Keratinocyte (primary cell): ENCODE data around the gene TLL2. TPM values are rescaled to one million over a fixed set of nuclear protein-coding genes. Genes with fewer than 3 reads are reported as not detected.

Experiments used
- DNase-seq: peaks from one replicate; pipeline ENCODE4 v3.0.0-alpha.2; 2011; ENCODE audit warnings: low read depth, missing footprints, low spot score
- FAIRE-seq: peaks from 2 replicates; lab custom pipeline; 2011; peaks lifted over from hg19 to GRCh38; lab: Jason Lieb, UNC
- H2AFZ ChIP-seq: 2 replicates; pipeline ENCODE4 v1.6.0; 2012; ENCODE audit warnings: low read length, control low read depth, inconsistent platforms; ENCODE audit not compliant: control insufficient read depth
- H3K27ac ChIP-seq: 2 replicates; pipeline ENCODE4 v1.5.1; 2011; ENCODE audit warnings: low read length; ENCODE audit not compliant: control insufficient read depth, insufficient read depth
- H3K27me3 ChIP-seq: 3 replicates; pipeline ENCODE4 v1.6.0; 2011; ENCODE audit warnings: low read length; ENCODE audit not compliant: control insufficient read depth, insufficient read depth; ENCODE audit errors: extremely low read depth
- H3K36me3 ChIP-seq, 2 experiments: 2 replicates in 1 of 2; 3 replicates in 1 of 2; pipeline ENCODE4 v1.5.1; 2011; ENCODE audit warnings: low read length in 2 of 2, mild to moderate bottlenecking in 1 of 2; ENCODE audit not compliant: control insufficient read depth in 2 of 2, insufficient read depth in 2 of 2; ENCODE audit errors: extremely low read depth in 1 of 2
- H3K4me1 ChIP-seq: 3 replicates; pipeline ENCODE4 v1.5.1; 2011; ENCODE audit warnings: low read length; ENCODE audit not compliant: control insufficient read depth, insufficient read depth; ENCODE audit errors: extremely low read depth
- H3K4me2 ChIP-seq: 3 replicates; pipeline ENCODE4 v1.6.0; 2011; ENCODE audit warnings: low read depth, low read length; ENCODE audit not compliant: control insufficient read depth, insufficient read depth; ENCODE audit errors: extremely low read depth
- H3K4me3 ChIP-seq, 3 experiments: fragments of 200-600 bp in 1 of 3; sonication (generic) in 1 of 3; 2 replicates in 2 of 3; 3 replicates in 1 of 3; pipeline ENCODE4 v1.5.1; 2011 to 2016; ENCODE audit warnings: low read length in 3 of 3, mild to moderate bottlenecking in 3 of 3, control low read depth in 2 of 3, inconsistent platforms in 1 of 3, low read depth in 1 of 3, mixed read lengths in 1 of 3, mixed run types in 1 of 3, moderate library complexity in 1 of 3; ENCODE audit not compliant: control insufficient read depth in 2 of 3, insufficient read depth in 2 of 3; ENCODE audit errors: extremely low read depth in 1 of 3
- H3K79me2 ChIP-seq: 2 replicates; pipeline ENCODE4 v1.6.0; 2012; ENCODE audit warnings: low read length; ENCODE audit not compliant: control insufficient read depth, insufficient read depth
- H3K9ac ChIP-seq: 3 replicates; pipeline ENCODE4 v1.6.0; 2011; ENCODE audit warnings: low read length; ENCODE audit not compliant: control insufficient read depth, insufficient read depth; ENCODE audit errors: extremely low read depth
- H3K9me1 ChIP-seq: 3 replicates; pipeline ENCODE4 v1.6.0; 2011; ENCODE audit warnings: low read length; ENCODE audit not compliant: control insufficient read depth, insufficient read depth; ENCODE audit errors: extremely low read depth
- H3K9me3 ChIP-seq: 2 replicates; pipeline ENCODE4 v1.5.1; 2012; ENCODE audit warnings: low read depth, low read length; ENCODE audit not compliant: control insufficient read depth
- H4K20me1 ChIP-seq: 3 replicates; pipeline ENCODE4 v1.6.0; 2011; ENCODE audit warnings: low read length; ENCODE audit not compliant: control insufficient read depth, insufficient read depth; ENCODE audit errors: extremely low read depth
- CTCF ChIP-seq, 3 experiments: IDR thresholded peaks in 1 of 3; conservative IDR thresholded peaks in 1 of 3; optimal IDR thresholded peaks in 1 of 3; 2 replicates in 2 of 3; 3 replicates in 1 of 3; pipeline versions ENCODE3 to v1.5.1; 2011; ENCODE audit warnings: low read length in 3 of 3, mild to moderate bottlenecking in 3 of 3, moderate library complexity in 2 of 3, control low read depth in 1 of 3, inconsistent platforms in 1 of 3; ENCODE audit not compliant: insufficient read depth in 2 of 3; ENCODE audit errors: extremely low read depth in 1 of 3
- EZH2 ChIP-seq: IDR thresholded peaks from one replicate; pipeline ENCODE4 v1.6.1; 2012; ENCODE audit warnings: inconsistent platforms, mild to moderate bottlenecking, low read length, moderate library complexity
- dilution Hi-C: fragments of 300-500 bp; cut with MboI; formaldehyde crosslinking; loops from one replicate; pipeline ENCODE4 v1.7.0; 2020; ENCODE audit warnings: low sequenced_read_pairs; ENCODE audit not compliant: extremely low pct_ligation_motif_present
- polyA plus RNA-seq, 5 experiments: library from polyadenylated mRNA; depleted of rRNA in 3 of 5; stranded (reverse) in 3 of 5; stranded (forward) in 1 of 5; unstranded in 1 of 5; fragments of >200 nt; gene quantifications; 1 replicate in 1 of 5; 2 replicates in 3 of 5; 3 replicates in 1 of 5; pipeline versions ENCODE4 v1.2.1 to v1.2.3, GENCODE V29; 2011 to 2012; ENCODE audit warnings: missing spikeins in 2 of 5, low read depth in 1 of 5, low replicate concordance in 1 of 5

TLL2 gene
- polyA plus RNA-seq, 1 donor (not counting 4 experiments of a cell fraction or from before 2014, with no cell fraction given) = 0.83 TPM

DNA sequence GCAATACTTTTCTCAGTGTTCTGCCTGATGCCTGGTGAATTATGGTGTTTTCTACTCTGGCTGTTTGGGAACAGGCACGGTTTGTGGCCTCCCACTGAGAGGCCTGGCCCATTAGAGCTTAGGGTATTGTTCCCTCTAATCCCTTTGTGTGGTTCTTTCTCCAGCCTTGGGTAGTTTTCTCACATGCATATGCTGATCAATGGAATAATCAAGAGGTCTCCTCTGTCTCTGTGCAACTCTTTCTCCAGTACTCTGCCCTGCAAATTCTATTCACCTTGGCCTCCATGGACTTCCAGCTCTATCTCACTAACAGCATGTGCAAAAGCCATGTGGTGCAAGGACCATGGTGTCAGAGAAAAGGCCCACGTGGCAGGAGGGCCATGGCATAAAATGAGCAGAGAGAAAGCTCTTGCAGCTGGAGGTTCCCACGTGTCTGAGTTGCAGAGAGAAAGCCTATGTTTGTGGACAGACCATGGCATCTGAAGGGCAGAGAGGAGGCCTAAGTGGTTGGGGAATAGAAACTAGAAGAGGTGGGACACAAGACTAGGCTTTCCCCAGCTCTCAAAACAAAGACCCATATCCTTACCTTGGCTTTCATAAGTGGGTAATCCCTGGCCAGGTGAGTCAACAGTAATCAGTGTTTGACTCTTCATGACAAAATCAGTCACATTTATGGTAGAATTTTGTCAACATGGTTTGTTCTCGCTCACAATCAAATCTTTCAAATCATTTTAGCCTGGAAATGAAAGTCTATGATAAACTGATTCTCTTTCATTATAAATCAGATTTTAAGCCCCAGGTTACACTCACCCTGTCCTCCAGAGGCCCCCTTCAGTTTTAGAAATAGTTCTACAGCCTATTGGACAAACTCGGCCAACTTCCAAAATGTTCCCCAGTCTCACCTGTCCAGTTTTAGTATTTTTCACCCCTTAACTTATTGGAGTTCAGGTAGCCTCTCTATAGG, 172.2 kb downstream of the TLL2 start:
- dilution Hi-C loops = no loop called here
- no peak for DNase-seq
- no peak for FAIRE-seq

GRCh38 chr10:96339956-96340904, 173.5 kb downstream of the TLL2 start:
- dilution Hi-C loops = no loop called here
- Histone ChIP-seq H3K4me1 (no peaks in the 10 kb centered on the region), H3K4me2 (no peak overlapping the region), H3K27me3 (no peaks in the 10 kb centered on the region), H3K9me1 (no peaks in the 10 kb centered on the region), H3K4me3 (no peak overlapping the region), H3K79me2 (no peaks in the 10 kb centered on the region), H2AFZ (no peak overlapping the region), H3K36me3 (no peaks in the 10 kb centered on the region), H4K20me1 (no peaks in the 10 kb centered on the region), H3K9me3 (no peaks in the 10 kb centered on the region), H3K9ac (no peak overlapping the region), H3K27ac (no peak overlapping the region)
- FAIRE-seq (peak; percentile 67), DNase-seq (peak; percentile 25)
- TF ChIP-seq EZH2 (no peak), CTCF (optimal IDR thresholded peaks at IDR 0.05 in 1 of 3, IDR thresholded peaks at IDR 0.05 in 1 of 3, conservative IDR thresholded peaks at IDR 0.05 in 1 of 3; ENCODE audit: extremely low read depth in 1 of 3, insufficient read depth in 2 of 3, low read length in 3 of 3) (peak; percentile 78 to 84 (median 79))

More for the DNA sequence above, 172.2 kb downstream of the TLL2 start:
- no peaks in the 10 kb centered on the region for H3K27me3 ChIP-seq
- no peaks in the 10 kb centered on the region for H3K9me1 ChIP-seq
- no peaks in the 10 kb centered on the region for H3K9me3 ChIP-seq
- H4K20me1 ChIP-seq = no peaks in the 10 kb centered on the region
- H3K4me2 ChIP-seq = no peak overlapping the region
- H3K27ac ChIP-seq = no peak overlapping the region
- H2AFZ ChIP-seq = no peak overlapping the region
- TF ChIP-seq CTCF (optimal IDR thresholded peaks at IDR 0.05 in 1 of 3, IDR thresholded peaks at IDR 0.05 in 1 of 3, conservative IDR thresholded peaks at IDR 0.05 in 1 of 3; ENCODE audit: extremely low read depth in 1 of 3, insufficient read depth in 2 of 3, low read length in 3 of 3) (no peak), EZH2 (no peak)
- H3K36me3 ChIP-seq = no peaks in the 10 kb centered on the region
- H3K4me3 ChIP-seq = no peak overlapping the region
- no peak overlapping the region for H3K9ac ChIP-seq
- H3K79me2 ChIP-seq = no peaks in the 10 kb centered on the region
- H3K4me1 ChIP-seq = no peaks in the 10 kb centered on the region
